Stimulated activated CD8-positive, alpha-beta memory T cell treated with anti-CD3 and anti-CD28 coated beads, Interleukin-15, amount 100 ng/mL, for 24 hours (primary cell): ENCODE measurements around the gene AQP9.

Experiments used
- DNase-seq: peaks from one replicate; pipeline ENCODE4 v3.0.0-alpha.2; 2020; ENCODE audit warnings: low read depth

Gene AQP9

DNA sequence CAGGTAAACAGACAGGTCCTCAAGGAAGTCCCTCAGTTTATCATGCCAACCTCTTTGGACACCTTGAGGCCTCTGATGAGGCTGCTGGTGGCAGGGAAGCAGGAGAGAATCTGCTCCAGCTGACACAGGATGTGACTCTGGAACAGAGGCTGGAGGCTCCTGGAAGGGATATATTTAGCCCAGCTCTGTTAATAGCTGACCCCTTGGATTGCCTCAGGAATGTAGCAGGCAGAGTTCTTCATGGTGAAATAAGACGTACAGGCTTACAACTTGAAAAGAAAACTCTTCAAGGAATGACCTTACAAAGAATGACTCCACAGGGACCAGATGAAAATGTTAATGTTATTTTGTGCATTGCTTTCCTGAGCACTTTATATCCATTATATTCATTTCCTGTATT, 90.5 kb downstream of the AQP9 start:
- no peak for DNase-seq

DNA sequence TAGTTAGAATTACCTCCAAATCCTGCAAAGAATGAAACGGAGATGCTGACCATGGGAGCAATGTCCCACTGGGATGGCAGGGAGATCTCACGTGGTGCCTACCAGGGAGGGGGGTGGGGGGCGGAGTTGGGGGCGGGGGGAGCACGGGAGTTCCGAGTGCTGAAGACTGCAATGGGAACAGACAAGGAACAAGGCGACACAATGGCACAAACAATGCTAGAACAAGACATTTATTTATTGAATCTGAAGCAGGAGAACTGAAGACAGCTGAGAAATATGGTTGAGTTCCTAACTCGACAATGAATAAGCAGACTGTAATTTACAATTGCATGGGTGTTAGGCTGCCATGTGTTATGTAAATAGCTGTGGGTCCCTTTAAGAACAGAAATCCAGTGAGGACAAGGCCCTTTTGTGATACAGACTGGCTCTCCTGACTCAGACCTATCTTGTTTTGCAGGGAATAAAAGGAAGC, 91.2 kb downstream of the AQP9 start:
- no peak for DNase-seq

DNA sequence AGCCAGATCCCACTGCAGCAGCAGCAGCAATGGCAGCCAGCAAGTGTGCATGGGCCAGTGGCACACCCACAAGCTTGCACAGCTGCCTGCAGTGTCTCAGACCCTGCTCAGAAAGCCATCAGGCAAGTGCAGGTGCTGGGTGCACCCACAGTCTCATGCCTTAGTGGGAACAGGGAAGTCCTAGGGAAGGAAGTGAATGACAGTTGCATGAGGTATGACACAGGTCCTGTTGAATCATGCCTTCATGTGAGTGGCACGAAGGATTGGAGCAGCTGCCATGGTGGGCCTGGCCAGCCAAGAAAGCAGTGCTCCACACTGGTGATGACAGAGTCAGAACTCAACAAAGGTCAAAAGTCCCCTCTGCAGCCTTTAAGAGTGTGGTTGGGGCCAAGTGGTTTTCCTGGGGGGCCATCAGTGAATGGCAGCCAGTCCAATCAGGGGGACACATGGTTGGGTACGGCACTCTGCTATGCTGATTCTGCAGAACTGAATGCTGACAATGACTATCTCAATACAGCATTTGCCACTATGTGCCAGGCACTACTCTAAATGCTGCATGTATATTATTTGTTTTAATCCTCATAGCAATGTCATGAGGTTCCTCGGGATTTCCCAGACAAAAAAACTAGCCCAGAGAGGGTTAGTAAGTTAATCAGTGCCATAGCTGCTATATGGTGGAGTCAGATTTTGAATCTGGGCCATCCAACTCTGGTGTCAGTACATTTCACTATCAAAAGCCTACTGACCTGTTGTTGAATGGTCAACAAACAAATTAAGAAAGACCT, 94.3 kb downstream of the AQP9 start:
- DNase-seq: no peak

DNA sequence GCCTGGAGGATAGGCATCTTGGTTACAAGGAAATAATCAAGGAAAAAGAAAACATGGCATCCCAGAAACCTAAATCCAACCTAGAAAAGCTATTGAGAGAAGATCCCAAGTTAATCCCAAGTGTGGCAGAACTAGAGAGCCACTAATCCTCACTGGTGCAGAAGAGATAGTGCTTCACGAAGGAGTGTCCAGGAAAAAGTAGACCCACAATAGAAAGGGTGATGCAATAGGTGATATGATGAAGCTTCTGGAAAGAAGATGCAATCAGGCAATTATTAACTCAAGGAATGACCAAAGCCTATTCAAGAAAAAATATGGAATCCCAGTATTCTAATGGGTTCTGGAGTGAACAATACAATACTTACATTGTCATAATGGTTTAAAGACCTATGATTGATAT, 95.2 kb downstream of the AQP9 start:
- DNase-seq: no peak
